Stimulated activated CD8-positive, alpha-beta memory T cell treated with anti-CD3 and anti-CD28 coated beads, Interleukin-15, amount 100 ng/mL, for 4 hours (primary cell): ENCODE data around the gene FOXN3.
"Not testable (repeated sequence)": the region's sequence is repeated elsewhere in the genome, so short reads cannot be mapped to it uniquely, and the experiment has no call there.

ENCODE experiments used
- DNase-seq, 2 donors: peaks; one replicate each; pipeline ENCODE4 v3.0.0-alpha.2; 2020; ENCODE audit warnings: low read depth in 2 of 2

The FOXN3 gene

GRCh38 chr14:89303456-89304435 is 113.3 kb downstream of the FOXN3 start:
- DNase-seq = no peak

DNA sequence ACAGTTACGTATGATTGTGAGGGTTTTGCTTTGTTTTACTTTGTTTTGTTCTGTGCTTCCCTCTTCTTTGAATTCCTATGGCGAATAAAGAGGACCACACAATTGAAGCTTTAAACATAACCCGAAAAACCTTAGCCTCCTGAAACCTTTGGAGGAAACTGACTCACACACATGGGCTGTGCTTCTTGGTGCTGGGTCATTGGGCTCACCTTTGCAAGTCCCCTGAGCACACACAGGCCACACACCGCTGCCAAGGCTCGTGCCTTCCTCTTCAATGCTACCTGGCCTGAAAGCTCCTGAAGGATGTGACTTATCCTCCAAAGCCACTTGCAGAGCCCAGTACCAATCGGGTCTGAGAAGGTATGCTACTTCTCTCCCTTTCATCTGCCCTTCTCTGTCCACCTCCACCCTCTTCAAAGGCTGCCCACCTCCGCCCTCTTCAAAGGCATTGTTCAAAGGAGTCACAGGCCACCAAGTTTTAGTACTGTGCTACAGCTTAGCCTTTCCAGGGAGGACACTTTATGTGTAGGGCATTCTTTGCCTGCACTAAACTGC is 114.6 kb downstream of the FOXN3 start:
- no peak for DNase-seq

DNA sequence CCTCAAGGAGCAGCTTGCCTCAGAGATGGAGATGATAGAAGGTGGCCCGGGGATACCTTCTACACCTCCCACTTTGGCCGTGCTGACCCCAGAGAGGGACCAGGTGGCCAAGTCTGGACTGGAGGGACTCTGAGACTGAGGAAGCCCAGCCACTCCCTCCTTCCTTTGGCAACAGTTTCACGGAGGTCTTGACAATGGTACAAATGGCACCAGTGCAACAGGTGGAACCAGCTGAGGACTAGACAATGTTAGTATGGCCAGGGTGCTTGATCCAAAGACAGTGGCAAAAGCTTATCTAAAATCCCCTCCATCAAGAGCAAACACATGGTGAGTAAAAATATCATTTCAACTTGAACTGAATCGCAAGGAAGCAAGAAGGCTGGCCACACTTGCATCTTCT is 117.4 kb downstream of the FOXN3 start:
- no peak for DNase-seq

GRCh38 chr14:89298056-89298834 is 118.8 kb downstream of the FOXN3 start:
- DNase-seq = no peak

DNA sequence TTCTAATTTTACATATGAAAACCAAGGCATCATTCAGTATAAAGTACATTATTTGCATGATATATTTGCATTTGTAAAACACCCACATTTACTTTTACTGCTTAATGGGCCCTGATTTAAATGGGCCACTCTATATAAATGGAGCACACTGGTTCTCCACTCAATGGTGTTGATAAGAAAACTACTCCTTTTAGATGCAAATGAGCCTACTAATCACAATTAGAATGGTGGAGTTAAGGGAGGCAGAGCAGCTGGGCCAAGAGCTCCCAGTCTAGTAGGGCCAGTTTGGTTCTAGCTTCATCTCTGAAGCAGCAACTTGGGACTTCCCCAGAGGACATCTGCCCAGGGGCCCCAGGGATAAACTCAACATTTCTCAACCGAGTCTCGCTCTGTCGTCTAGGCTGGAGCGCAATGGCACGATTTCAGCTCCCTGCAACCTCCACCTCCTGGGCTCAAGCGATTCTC is 120.7 kb downstream of the FOXN3 start:
- DNase-seq = no peak

DNA sequence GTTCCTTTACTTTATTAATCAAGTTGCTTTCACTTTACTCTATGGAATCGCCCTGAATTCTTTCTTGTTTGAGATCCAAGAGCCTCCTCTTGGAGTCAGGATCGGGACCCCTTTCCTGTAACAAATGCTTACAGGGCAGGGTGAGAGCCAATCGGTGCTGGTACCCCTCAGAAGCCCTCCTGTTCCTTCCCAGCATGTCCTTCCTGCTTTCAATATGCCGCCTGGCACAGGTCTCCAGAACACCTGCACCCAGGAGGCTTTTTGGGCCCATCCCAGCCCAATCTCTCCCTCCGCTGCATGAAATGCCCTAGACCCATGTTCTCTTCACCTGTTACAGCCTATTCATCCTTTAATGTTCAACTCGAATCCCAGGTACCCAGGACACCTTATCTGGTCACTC is 122.2 kb downstream of the FOXN3 start:
- no peak for DNase-seq

DNA sequence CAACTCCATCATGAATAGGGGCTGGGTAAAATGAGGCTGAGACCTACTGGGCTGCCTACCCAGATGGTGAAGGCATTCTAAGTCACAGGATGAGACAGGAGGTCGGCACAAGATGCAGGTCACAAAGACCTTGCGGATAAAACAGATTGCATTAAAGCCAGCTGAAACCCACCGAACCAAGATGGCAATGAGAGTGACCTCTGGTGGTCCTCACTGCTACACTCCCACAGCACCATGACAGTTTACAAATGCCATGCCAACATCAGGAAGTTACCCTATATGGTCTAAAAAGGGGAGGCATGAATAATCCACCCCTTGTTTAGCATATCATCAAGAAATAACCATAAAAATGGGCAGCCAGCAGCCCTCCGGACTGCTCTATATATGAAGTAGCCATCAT is 122.6 kb downstream of the FOXN3 start:
- not testable (repeated sequence) for DNase-seq

DNA sequence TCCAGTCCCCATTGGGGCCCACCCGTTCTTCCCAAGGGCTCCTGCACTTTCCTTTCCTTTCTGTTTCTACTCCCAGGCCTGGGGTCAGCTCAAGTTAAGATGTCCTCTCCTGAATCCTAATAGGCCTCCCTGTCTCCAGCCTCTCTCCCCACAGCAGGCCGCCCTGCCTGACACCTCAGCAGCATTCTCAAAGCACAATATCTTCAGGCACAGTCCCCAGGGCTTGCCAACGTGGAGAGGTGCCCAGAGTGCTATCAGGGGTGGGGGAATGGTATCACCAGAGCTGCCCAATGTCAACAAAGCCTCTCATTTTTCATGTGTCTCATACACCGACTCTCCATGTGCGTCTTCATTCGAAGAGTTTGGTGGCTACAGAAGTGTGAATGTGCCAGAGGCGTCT is 123.0 kb downstream of the FOXN3 start:
- DNase-seq = no peak

DNA sequence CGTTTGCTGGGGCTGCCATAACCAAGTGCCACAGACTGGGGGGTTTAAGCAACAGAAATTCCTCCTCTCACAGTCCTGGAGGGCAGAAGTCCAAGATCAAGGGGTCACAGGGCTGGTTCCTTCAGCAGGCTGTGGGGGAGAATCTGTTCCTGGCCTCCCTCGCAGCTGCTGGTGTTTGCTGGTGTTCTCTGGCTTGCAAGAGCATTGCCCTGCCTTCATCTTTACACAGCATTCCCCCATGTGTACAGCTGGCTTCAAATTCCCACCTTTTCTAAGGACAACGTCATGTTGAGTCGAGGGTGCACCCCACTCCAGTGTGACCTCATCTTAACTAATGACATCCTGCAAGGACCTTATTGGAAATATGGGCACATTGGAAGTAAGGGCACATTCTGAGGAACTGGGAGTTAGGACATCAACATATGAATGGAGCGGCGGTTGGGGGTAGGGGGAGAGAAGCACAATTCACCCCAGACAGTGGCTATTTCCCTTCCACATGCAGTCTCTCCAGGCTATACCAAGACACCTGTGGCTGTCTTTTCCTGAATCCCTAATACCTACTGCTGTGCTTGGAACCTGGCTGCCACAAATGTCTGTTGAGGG is 123.6 kb downstream of the FOXN3 start:
- DNase-seq = no peak

- no peak for DNase-seq
Observed at GRCh38 chr14:89292579-89293313, 124.3 kb downstream of the FOXN3 start.

- DNase-seq = no peak
Observed at GRCh38 chr14:89291351-89291940, 125.6 kb downstream of the FOXN3 start.

DNA sequence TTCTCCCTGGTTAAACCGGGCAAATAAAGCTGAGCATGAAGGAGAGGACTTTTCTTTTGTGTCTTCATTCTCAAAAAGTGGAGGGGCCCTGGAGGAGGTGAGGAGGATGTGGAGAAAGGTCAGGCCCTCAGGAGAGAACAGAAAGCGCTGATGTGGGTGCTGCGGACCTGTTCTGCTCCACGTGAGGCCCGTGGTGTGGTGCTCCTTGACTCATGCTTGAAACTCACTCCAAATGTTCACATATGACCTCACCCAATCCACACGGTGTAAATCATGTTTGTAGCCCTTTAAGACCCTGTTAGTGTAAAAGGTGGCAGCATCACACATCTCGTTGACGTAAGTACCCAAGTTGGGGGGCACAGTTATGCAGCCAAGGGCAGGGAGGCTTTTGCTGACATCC is 126.2 kb downstream of the FOXN3 start:
- no peak for DNase-seq

DNA sequence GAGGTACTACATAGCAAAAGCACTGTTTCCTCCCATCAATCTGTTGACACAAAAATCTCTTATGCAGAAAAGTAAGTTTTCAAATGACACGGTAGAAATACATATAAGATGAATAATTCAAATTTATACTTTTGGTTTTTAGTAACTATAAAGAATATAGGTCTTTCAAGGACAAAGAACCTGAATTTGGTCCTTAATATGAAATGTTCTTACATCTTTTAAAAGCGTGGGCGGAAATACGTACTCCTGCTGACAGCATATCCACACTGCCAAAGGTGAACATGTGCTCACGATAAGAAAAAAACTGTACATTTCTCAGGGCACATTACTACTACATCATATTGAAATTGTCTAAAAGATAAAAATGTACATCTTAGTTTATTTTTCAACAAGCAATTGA is 127.6 kb downstream of the FOXN3 start:
- no peak for DNase-seq

DNA sequence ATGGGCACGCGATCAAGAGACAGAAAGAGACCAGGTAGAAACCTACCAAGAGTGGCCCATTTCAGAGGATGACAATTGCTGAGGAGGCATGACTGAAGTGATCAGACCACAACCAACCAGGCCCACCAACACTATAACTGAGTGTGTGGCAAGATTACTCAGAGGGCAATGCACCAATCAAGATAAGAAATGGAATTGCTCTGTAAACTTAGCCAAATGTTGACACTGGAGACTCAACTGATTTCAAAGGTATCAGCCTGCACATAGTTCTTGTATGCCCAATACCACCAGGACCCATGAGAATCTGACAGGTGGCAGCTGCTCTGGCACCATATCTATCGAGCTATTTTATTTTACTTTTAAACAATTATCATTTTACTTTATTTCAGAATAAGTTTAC is 128.9 kb downstream of the FOXN3 start:
- DNase-seq = no peak

DNA sequence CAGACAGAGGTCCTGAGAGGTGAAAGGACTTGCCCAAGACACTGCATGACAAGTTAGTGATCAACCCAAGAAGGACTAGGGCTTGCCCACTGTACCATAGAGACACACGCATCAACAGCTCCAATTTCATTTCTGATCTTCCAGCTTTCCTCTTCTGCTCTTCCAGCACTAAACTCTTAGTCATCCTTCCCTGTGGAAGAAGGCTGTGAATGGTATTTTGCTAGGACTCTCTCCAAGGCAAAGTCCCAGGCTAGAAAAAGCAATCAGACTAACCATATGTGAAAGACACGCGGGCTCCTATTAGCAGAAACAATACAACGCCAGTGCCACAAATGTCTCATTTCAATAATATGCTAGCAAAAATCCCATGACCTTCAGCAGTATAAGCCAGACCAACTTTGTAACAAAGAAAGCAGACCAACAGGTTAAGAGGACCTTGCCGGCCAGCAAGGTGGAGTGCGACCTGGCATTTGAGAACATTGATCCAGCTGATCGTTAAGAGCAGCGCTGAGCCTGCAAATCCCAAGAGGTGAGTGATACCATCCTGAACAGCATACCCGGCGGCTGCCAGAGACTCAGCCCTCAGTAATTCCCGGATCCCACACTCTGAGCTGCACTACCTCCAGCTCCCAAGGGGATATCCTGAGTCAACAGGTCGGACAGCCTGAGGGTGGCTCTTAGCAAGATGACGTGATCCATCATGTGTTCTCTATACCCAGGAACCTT is 132.5 kb downstream of the FOXN3 start:
- DNase-seq = no peak

- no peak for DNase-seq
Observed at GRCh38 chr14:89283327-89284060, 133.5 kb downstream of the FOXN3 start.

GRCh38 chr14:89282191-89282590 is 134.8 kb downstream of the FOXN3 start:
- DNase-seq = no peak

GRCh38 chr14:89280600-89280999 is 136.4 kb downstream of the FOXN3 start:
- DNase-seq = no peak

DNA sequence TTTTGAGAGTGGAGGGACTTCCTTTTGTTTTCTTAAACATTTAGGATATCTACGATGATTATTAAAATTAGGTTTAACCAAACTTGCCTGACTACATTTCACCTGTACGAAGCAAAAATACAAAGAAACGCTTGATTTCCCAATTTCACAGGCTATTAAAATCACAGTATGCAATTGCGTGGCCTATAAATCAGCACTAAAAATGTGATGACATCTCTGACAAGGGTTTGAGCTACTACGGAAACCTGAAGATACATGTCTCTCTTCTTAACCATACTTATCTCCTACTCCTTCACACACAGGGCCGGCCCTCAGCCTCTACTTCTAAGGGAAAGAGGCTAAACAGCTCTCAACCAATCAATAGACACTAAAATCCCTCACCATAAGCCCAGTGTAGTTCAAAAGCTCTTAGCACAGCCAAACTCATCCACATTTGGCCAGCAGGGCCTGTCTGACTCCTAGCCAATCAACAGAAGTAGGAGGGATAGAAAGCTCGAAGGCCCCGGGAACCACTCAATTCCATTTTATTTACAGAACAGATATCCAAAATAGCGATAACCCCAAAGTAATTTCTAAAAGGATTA is 137.3 kb downstream of the FOXN3 start:
- DNase-seq = no peak
